HEK293 (cell line): Measurements from ENCODE around the gene LRRC27.

Experiments used
- CTCF ChIA-PET: fragments of 350-600 bp; formaldehyde crosslinking; extraction: SDS; loops from one replicate; lab custom pipeline; 2021; ENCODE audit warnings: antibody characterized with exemption; lab: Yijun Ruan, JAX
- POLR2A ChIA-PET: fragments of 300-600 bp; formaldehyde crosslinking; extraction: SDS; loops from one replicate; lab custom pipeline; 2020; ENCODE audit warnings: antibody characterized with exemption, inconsistent platforms; lab: Yijun Ruan, JAX
- H3K27ac ChIP-seq: fragments of 200-500 bp; sonication (Bioruptor generic); 2 replicates; pipeline ENCODE4 v1.5.1; 2014; ENCODE audit warnings: low read depth, low read length, control low read depth, inconsistent platforms; ENCODE audit errors: extremely low read depth
- H3K36me3 ChIP-seq, 2 experiments: fragments of 200-500 bp in 1 of 2; sonication (Bioruptor generic) in 1 of 2; 1 replicate in 1 of 2; 2 replicates in 1 of 2; pipeline ENCODE4 v1.5.1; 2014 to 2017; ENCODE audit warnings: inconsistent platforms in 2 of 2, low read length in 2 of 2; ENCODE audit not compliant: control insufficient read depth in 2 of 2, insufficient read depth in 1 of 2
- H3K4me1 ChIP-seq: fragments of 200-500 bp; sonication (Bioruptor generic); 2 replicates; pipeline ENCODE4 v1.5.1; 2014; ENCODE audit warnings: mild to moderate bottlenecking, low read length, inconsistent platforms; ENCODE audit not compliant: control insufficient read depth, insufficient read depth
- H3K4me3 ChIP-seq: 2 replicates; pipeline ENCODE4 v1.5.1; 2011; ENCODE audit warnings: low read depth, mild to moderate bottlenecking, control low read depth, low read length, moderate library complexity
- H3K9me3 ChIP-seq: fragments of 200-500 bp; sonication (Bioruptor generic); 2 replicates; pipeline ENCODE4 v1.5.1; 2014; ENCODE audit warnings: low read depth, low read length, inconsistent platforms; ENCODE audit not compliant: control insufficient read depth, insufficient read depth
- MYNN ChIP-seq: fragments of 450-650 bp; formaldehyde crosslinking; IDR thresholded peaks from 2 replicates; pipeline ENCODE4 v1.5.1; 2016; ENCODE audit warnings: missing biosample characterization, missing genetic modification characterization, borderline replicate concordance
- TCF7L2 ChIP-seq: IDR thresholded peaks from 2 replicates; pipeline ENCODE4 v1.6.1; 2011; ENCODE audit warnings: low read depth, mild to moderate bottlenecking, inconsistent platforms, low read length, moderate library complexity, borderline replicate concordance
- WT1 ChIP-seq: fragments of 450-650 bp; formaldehyde crosslinking; IDR thresholded peaks from 2 replicates; pipeline ENCODE4 v1.5.1; 2016; ENCODE audit warnings: missing biosample characterization, missing genetic modification characterization
- ZIC2 ChIP-seq: fragments of 450-650 bp; formaldehyde crosslinking; IDR thresholded peaks from 2 replicates; pipeline ENCODE4 v1.5.1; 2016; ENCODE audit warnings: missing biosample characterization, missing genetic modification characterization
- ZNF121 ChIP-seq: fragments of 450-650 bp; formaldehyde crosslinking; IDR thresholded peaks from 2 replicates; pipeline ENCODE4 v1.5.1; 2016; ENCODE audit warnings: missing biosample characterization, missing genetic modification characterization
- ZNF214 ChIP-seq: fragments of 450-650 bp; formaldehyde crosslinking; IDR thresholded peaks from 2 replicates; pipeline ENCODE4 v1.5.1; 2017; ENCODE audit warnings: missing biosample characterization, mild to moderate bottlenecking, missing genetic modification characterization, borderline replicate concordance
- ZNF221 ChIP-seq: fragments of 450-650 bp; formaldehyde crosslinking; IDR thresholded peaks from 2 replicates; pipeline ENCODE4 v1.5.1; 2017; ENCODE audit warnings: missing biosample characterization, missing genetic modification characterization, borderline replicate concordance
- ZNF26 ChIP-seq: fragments of 450-650 bp; formaldehyde crosslinking; IDR thresholded peaks from 2 replicates; pipeline ENCODE4 v1.5.1; 2016; ENCODE audit warnings: missing biosample characterization, missing genetic modification characterization
- ZNF354C ChIP-seq: fragments of 450-650 bp; formaldehyde crosslinking; IDR thresholded peaks from 2 replicates; pipeline ENCODE4 v1.5.1; 2016; ENCODE audit warnings: missing biosample characterization, missing genetic modification characterization, low read depth, borderline replicate concordance
- ZNF366 ChIP-seq: fragments of 450-650 bp; formaldehyde crosslinking; conservative IDR thresholded peaks from 2 replicates; pipeline ENCODE4 v1.5.1; 2016; ENCODE audit warnings: missing biosample characterization, missing genetic modification characterization
- ZNF391 ChIP-seq: fragments of 450-650 bp; formaldehyde crosslinking; IDR thresholded peaks from 2 replicates; pipeline ENCODE4 v1.5.1; 2016; ENCODE audit warnings: low read depth, missing biosample characterization, missing genetic modification characterization, borderline replicate concordance
- ZNF433 ChIP-seq: fragments of 450-650 bp; formaldehyde crosslinking; IDR thresholded peaks from 2 replicates; pipeline ENCODE4 v1.5.1; 2016; ENCODE audit warnings: missing biosample characterization, missing genetic modification characterization, low read depth
- ZNF677 ChIP-seq: fragments of 450-650 bp; IDR thresholded peaks from 2 replicates; pipeline ENCODE4 v1.5.0; 2018; ENCODE audit warnings: missing biosample characterization, mild to moderate bottlenecking, missing genetic modification characterization, moderate library complexity
- ZNF747 ChIP-seq: fragments of 450-650 bp; formaldehyde crosslinking; IDR thresholded peaks from 2 replicates; pipeline ENCODE4 v1.5.1; 2016; ENCODE audit warnings: missing biosample characterization, missing genetic modification characterization
- ZNF768 ChIP-seq: fragments of 450-650 bp; formaldehyde crosslinking; IDR thresholded peaks from 2 replicates; pipeline ENCODE4 v1.5.1; 2018; ENCODE audit warnings: missing biosample characterization, mild to moderate bottlenecking, missing genetic modification characterization
- ZSCAN16 ChIP-seq: fragments of 450-650 bp; formaldehyde crosslinking; IDR thresholded peaks from 2 replicates; pipeline ENCODE4 v1.5.1; 2016; ENCODE audit warnings: missing biosample characterization, missing genetic modification characterization

The LRRC27 gene

GRCh38 chr10:132416566-132417256 lies 84.7 kb downstream of the LRRC27 start:
- no peak for TF ChIP-seq ZNF221 (tag by site-specific recombination)
- no peak for TF ChIP-seq ZNF214 (tag by site-specific recombination)
- TF ChIP-seq, all 188 proteins: peak for 0
- no peaks in the 10 kb centered on the region; the same call in 1 of the 2 replicates for H3K4me1 ChIP-seq
- POLR2A ChIA-PET = no interaction called here
- no peak overlapping the region for H3K4me3 ChIP-seq
- peaks cover 0 to 6% of the 10 kb centered on the region in 2 experiments; a peak in 1 of 3 replicates for H3K36me3 ChIP-seq
- CTCF ChIA-PET = no interaction called here
- no peak overlapping the region for H3K27ac ChIP-seq
- no peaks in the 10 kb centered on the region for H3K9me3 ChIP-seq

GRCh38 chr10:132417257-132417910 lies 85.4 kb downstream of the LRRC27 start:
- Histone ChIP-seq H3K9me3 (no peaks in the 10 kb centered on the region), H3K4me1 (no peaks in the 10 kb centered on the region; the same call in 1 of the 2 replicates), H3K4me3 (no peak overlapping the region), H3K27ac (no peak overlapping the region), H3K36me3 (peaks cover 0 to 6% of the 10 kb centered on the region in 2 experiments; a peak in 1 of 3 replicates)
- TF ChIP-seq ZNF366 (tag by site-specific recombination) (no peak), ZNF26 (no peak), ZNF433 (no peak), ZNF768 (tag by site-specific recombination) (no peak), ZNF354C (no peak), ZNF747 (tag by site-specific recombination) (no peak), ZNF677 (tag by site-specific recombination) (no peak), ZNF391 (tag by site-specific recombination) (no peak)
- ChIA-PET CTCF (interaction anchor here (0.6 kb wide), 1 partner anchor 36 kb away, joined by 5 read pairs; no protein-coding TSS in a partner anchor), POLR2A (no interaction called here)

GRCh38 chr10:132417957-132418441 lies 86.0 kb downstream of the LRRC27 start:
- TF ChIP-seq WT1 (no peak), ZIC2 (tag by site-specific recombination) (peak; percentile 62), ZNF391 (tag by site-specific recombination) (no peak), ZNF768 (tag by site-specific recombination) (no peak), TCF7L2 (no peak), MYNN (tag by site-specific recombination) (no peak), ZNF121 (tag by site-specific recombination) (no peak), ZSCAN16 (tag by site-specific recombination) (no peak)
- Histone ChIP-seq H3K9me3 (no peaks in the 10 kb centered on the region), H3K4me1 (no peaks in the 10 kb centered on the region; the same call in 1 of the 2 replicates), H3K27ac (no peak overlapping the region), H3K36me3 (peaks cover 0 to 6% of the 10 kb centered on the region in 2 experiments; a peak in 1 of 3 replicates), H3K4me3 (no peak overlapping the region)
- POLR2A ChIA-PET = no interaction called here
- CTCF ChIA-PET = interaction anchor here (0.6 kb wide), 1 partner anchor 36 kb away, joined by 5 read pairs; no protein-coding TSS in a partner anchor
